HEK293 (cell line): ENCODE data around the gene MED4.

ENCODE experiments used
- CTCF ChIA-PET: fragments of 350-600 bp; formaldehyde crosslinking; extraction: SDS; loops from one replicate; lab custom pipeline; 2021; ENCODE audit warnings: antibody characterized with exemption; lab: Yijun Ruan, JAX
- POLR2A ChIA-PET: fragments of 300-600 bp; formaldehyde crosslinking; extraction: SDS; loops from one replicate; lab custom pipeline; 2020; ENCODE audit warnings: antibody characterized with exemption, inconsistent platforms; lab: Yijun Ruan, JAX
- H3K27ac ChIP-seq: fragments of 200-500 bp; sonication (Bioruptor generic); 2 replicates; pipeline ENCODE4 v1.5.1; 2014; ENCODE audit warnings: low read depth, low read length, control low read depth, inconsistent platforms; ENCODE audit errors: extremely low read depth
- H3K36me3 ChIP-seq, 2 experiments: fragments of 200-500 bp in 1 of 2; sonication (Bioruptor generic) in 1 of 2; 1 replicate in 1 of 2; 2 replicates in 1 of 2; pipeline ENCODE4 v1.5.1; 2014 to 2017; ENCODE audit warnings: inconsistent platforms in 2 of 2, low read length in 2 of 2; ENCODE audit not compliant: control insufficient read depth in 2 of 2, insufficient read depth in 1 of 2
- H3K4me1 ChIP-seq: fragments of 200-500 bp; sonication (Bioruptor generic); 2 replicates; pipeline ENCODE4 v1.5.1; 2014; ENCODE audit warnings: mild to moderate bottlenecking, low read length, inconsistent platforms; ENCODE audit not compliant: control insufficient read depth, insufficient read depth
- H3K4me3 ChIP-seq: 2 replicates; pipeline ENCODE4 v1.5.1; 2011; ENCODE audit warnings: low read depth, mild to moderate bottlenecking, control low read depth, low read length, moderate library complexity
- H3K9me3 ChIP-seq: fragments of 200-500 bp; sonication (Bioruptor generic); 2 replicates; pipeline ENCODE4 v1.5.1; 2014; ENCODE audit warnings: low read depth, low read length, inconsistent platforms; ENCODE audit not compliant: control insufficient read depth, insufficient read depth
- FEZF1 ChIP-seq: fragments of 450-650 bp; formaldehyde crosslinking; IDR thresholded peaks from 2 replicates; pipeline ENCODE4 v1.5.1; 2016; ENCODE audit warnings: missing biosample characterization, missing genetic modification characterization
- HOXD13 ChIP-seq: sonication (generic); formaldehyde crosslinking; IDR thresholded peaks from 2 replicates; pipeline ENCODE4 v1.8.0; 2022; ENCODE audit warnings: missing genetic modification reagents, borderline replicate concordance
- RBAK ChIP-seq: fragments of 450-650 bp; formaldehyde crosslinking; IDR thresholded peaks from 2 replicates; pipeline ENCODE4 v1.5.1; 2016; ENCODE audit warnings: missing biosample characterization, missing genetic modification characterization
- WT1 ChIP-seq: fragments of 450-650 bp; formaldehyde crosslinking; IDR thresholded peaks from 2 replicates; pipeline ENCODE4 v1.5.1; 2016; ENCODE audit warnings: missing biosample characterization, missing genetic modification characterization
- ZBTB20 ChIP-seq: fragments of 450-650 bp; formaldehyde crosslinking; IDR thresholded peaks from 2 replicates; pipeline ENCODE4 v1.5.1; 2016; ENCODE audit warnings: missing biosample characterization, missing genetic modification characterization
- ZBTB21 ChIP-seq: fragments of 450-650 bp; formaldehyde crosslinking; IDR thresholded peaks from 2 replicates; pipeline ENCODE4 v1.5.1; 2017; ENCODE audit warnings: missing biosample characterization, missing genetic modification characterization
- ZFHX2 ChIP-seq: fragments of 450-650 bp; formaldehyde crosslinking; conservative IDR thresholded peaks from 2 replicates; pipeline ENCODE4 v1.5.1; 2016; ENCODE audit warnings: missing biosample characterization, missing genetic modification characterization
- ZFP3 ChIP-seq: fragments of 450-650 bp; formaldehyde crosslinking; IDR thresholded peaks from 2 replicates; pipeline ENCODE4 v1.5.1; 2016; ENCODE audit warnings: low read depth, missing biosample characterization, missing genetic modification characterization
- ZNF132 ChIP-seq: fragments of 450-650 bp; formaldehyde crosslinking; IDR thresholded peaks from 2 replicates; pipeline ENCODE4 v1.5.1; 2017; ENCODE audit warnings: missing biosample characterization, missing genetic modification characterization, borderline replicate concordance
- ZNF2 ChIP-seq: fragments of 450-650 bp; formaldehyde crosslinking; IDR thresholded peaks from 2 replicates; pipeline ENCODE4 v1.5.1; 2016; ENCODE audit warnings: missing biosample characterization, missing genetic modification characterization
- ZNF24 ChIP-seq: fragments of 450-650 bp; formaldehyde crosslinking; IDR thresholded peaks from 2 replicates; pipeline ENCODE4 v1.5.1; 2016; ENCODE audit warnings: missing biosample characterization, missing genetic modification characterization
- ZNF26 ChIP-seq: fragments of 450-650 bp; formaldehyde crosslinking; IDR thresholded peaks from 2 replicates; pipeline ENCODE4 v1.5.1; 2016; ENCODE audit warnings: missing biosample characterization, missing genetic modification characterization
- ZNF335 ChIP-seq: fragments of 450-650 bp; formaldehyde crosslinking; conservative IDR thresholded peaks from 2 replicates; pipeline ENCODE4 v1.5.1; 2016; ENCODE audit warnings: missing biosample characterization, missing genetic modification characterization
- ZNF449 ChIP-seq: fragments of 450-650 bp; formaldehyde crosslinking; IDR thresholded peaks from 2 replicates; pipeline ENCODE4 v1.5.1; 2017; ENCODE audit warnings: missing biosample characterization, mild to moderate bottlenecking, missing genetic modification characterization, moderate library complexity
- ZNF501 ChIP-seq: fragments of 450-650 bp; formaldehyde crosslinking; IDR thresholded peaks from 2 replicates; pipeline ENCODE4 v1.5.1; 2016; ENCODE audit warnings: missing biosample characterization, missing genetic modification characterization
- ZNF521 ChIP-seq: fragments of 450-650 bp; formaldehyde crosslinking; IDR thresholded peaks from 2 replicates; pipeline ENCODE4 v1.5.1; 2017; ENCODE audit warnings: missing biosample characterization, mild to moderate bottlenecking, missing genetic modification characterization
- ZNF544 ChIP-seq: fragments of 450-650 bp; formaldehyde crosslinking; IDR thresholded peaks from 2 replicates; pipeline ENCODE4 v1.5.0; 2017; ENCODE audit warnings: missing biosample characterization, missing genetic modification characterization
- ZNF623 ChIP-seq: fragments of 450-650 bp; formaldehyde crosslinking; IDR thresholded peaks from 2 replicates; pipeline ENCODE4 v1.5.1; 2016; ENCODE audit warnings: missing biosample characterization, missing genetic modification characterization
- ZNF660 ChIP-seq: fragments of 450-650 bp; IDR thresholded peaks from 2 replicates; pipeline ENCODE4 v1.5.1; 2018; ENCODE audit warnings: missing biosample characterization, mild to moderate bottlenecking, missing genetic modification characterization
- ZNF704 ChIP-seq: fragments of 450-650 bp; formaldehyde crosslinking; IDR thresholded peaks from 2 replicates; pipeline ENCODE4 v1.5.1; 2016; ENCODE audit warnings: missing biosample characterization, missing genetic modification characterization
- ZNF776 ChIP-seq: fragments of 450-650 bp; formaldehyde crosslinking; IDR thresholded peaks from 2 replicates; pipeline ENCODE4 v1.5.0; 2017; ENCODE audit warnings: missing biosample characterization, missing genetic modification characterization, borderline replicate concordance
- TF ChIP-seq, protein P1 (sequence below): fragments of 450-650 bp; formaldehyde crosslinking; IDR thresholded peaks from 2 replicates; pipeline ENCODE4 v1.5.1; 2016; ENCODE audit warnings: missing biosample characterization, missing genetic modification characterization
- TF ChIP-seq, protein P2 (sequence below): fragments of 450-650 bp; formaldehyde crosslinking; IDR thresholded peaks from 2 replicates; pipeline ENCODE4 v1.5.1; 2017; ENCODE audit warnings: missing biosample characterization, missing genetic modification characterization
- TF ChIP-seq, protein P3 (sequence below): fragments of 450-650 bp; formaldehyde crosslinking; IDR thresholded peaks from 2 replicates; pipeline ENCODE4 v1.5.1; 2016; ENCODE audit warnings: missing biosample characterization, missing genetic modification characterization

MED4 gene

DNA sequence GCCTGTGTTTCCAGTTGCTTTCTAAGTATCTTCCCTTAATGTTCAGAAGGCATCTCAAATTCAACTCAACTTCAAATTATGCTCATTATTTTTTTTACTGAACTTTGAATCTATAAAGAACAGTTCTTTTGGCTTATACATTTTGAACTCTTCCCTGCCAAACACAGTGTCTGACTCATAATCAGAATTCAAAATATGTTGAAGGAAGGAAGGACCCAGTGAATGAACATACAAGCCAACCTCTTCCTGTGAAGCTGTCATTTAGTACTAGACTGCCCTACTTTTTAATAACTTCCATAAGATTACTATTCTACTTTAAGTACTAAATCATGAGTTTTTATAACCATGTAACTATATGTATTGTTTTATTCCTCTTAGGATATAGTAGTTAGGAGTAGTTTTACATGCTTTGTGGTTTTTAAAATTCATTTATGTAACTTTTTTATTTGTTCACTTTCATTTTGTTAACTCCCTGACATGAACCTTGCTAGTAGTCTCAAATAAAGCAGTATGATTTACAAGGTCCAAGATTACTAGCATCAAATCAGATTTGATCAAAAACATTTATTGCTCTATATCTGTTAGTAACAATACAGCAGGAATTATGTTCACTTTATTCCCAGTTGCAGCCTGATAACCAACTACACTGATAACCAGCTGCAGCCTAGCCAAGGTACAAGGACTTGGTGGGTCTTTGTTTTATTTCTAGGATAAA, 51.0 kb downstream of the MED4 start:
- ChIA-PET POLR2A (no interaction called here), CTCF (interaction anchor here (0.7 kb wide), 1 partner anchor 51 kb away, joined by 3 read pairs; no protein-coding TSS in a partner anchor)
- H3K9me3 ChIP-seq, result no peaks in the 10 kb centered on the region
- no peak overlapping the region for H3K27ac ChIP-seq
- H3K4me3 ChIP-seq, result no peak overlapping the region
- H3K36me3 ChIP-seq, result peaks cover 4 to 43% of the 10 kb centered on the region in 2 experiments
- TF ChIP-seq ZNF2 (no peak), ZFP3 (tag by site-specific recombination) (no peak), ZNF544 (tag by site-specific recombination) (no peak), ZBTB20 (no peak), ZNF704 (tag by site-specific recombination) (no peak), HOXD13 (no peak), ZFHX2 (tag by site-specific recombination) (no peak)
- TF ChIP-seq, protein P1, sequence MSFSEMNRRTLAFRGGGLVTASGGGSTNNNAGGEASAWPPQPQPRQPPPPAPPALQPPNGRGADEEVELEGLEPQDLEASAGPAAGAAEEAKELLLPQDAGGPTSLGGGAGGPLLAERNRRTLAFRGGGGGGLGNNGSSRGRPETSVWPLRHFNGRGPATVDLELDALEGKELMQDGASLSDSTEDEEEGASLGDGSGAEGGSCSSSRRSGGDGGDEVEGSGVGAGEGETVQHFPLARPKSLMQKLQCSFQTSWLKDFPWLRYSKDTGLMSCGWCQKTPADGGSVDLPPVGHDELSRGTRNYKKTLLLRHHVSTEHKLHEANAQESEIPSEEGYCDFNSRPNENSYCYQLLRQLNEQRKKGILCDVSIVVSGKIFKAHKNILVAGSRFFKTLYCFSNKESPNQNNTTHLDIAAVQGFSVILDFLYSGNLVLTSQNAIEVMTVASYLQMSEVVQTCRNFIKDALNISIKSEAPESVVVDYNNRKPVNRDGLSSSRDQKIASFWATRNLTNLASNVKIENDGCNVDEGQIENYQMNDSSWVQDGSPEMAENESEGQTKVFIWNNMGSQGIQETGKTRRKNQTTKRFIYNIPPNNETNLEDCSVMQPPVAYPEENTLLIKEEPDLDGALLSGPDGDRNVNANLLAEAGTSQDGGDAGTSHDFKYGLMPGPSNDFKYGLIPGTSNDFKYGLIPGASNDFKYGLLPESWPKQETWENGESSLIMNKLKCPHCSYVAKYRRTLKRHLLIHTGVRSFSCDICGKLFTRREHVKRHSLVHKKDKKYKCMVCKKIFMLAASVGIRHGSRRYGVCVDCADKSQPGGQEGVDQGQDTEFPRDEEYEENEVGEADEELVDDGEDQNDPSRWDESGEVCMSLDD, result no peak
- H3K4me1 ChIP-seq, result no peaks in the 10 kb centered on the region

DNA sequence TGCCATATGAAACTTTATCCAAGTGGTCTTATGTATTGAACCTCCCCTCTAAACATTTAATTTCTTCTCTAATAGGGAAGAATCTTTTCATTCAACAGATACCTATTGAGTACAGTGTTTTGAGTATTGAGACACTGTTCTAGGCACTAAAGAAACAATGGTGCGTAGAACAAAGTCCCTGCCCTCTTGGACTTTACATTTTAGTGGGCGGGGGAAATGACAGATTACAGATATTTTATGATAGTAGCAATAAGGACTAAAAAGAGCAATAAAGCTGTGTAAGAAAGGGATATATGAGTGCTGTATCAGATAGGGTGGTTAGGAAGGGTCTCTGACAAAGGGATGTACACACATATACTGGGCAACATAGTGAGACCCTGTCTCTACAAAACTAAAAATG, 52.0 kb downstream of the MED4 start:
- CTCF ChIA-PET, result interaction anchor here (1.2 kb wide), 1 partner anchor 51 kb away, joined by 4 read pairs; the partner anchor contains the start of gene MED4
- POLR2A ChIA-PET, result no interaction called here
- TF ChIP-seq ZNF132 (tag by site-specific recombination) (no peak), ZNF660 (tag by site-specific recombination) (no peak), ZNF449 (tag by site-specific recombination) (no peak), FEZF1 (no peak), WT1 (no peak), ZBTB21 (tag by site-specific recombination) (no peak), ZNF335 (tag by site-specific recombination) (no peak), ZNF521 (no peak), ZNF501 (tag by site-specific recombination) (no peak), ZNF24 (no peak), ZNF623 (no peak), ZNF26 (tag by site-specific recombination) (no peak), RBAK (tag by site-specific recombination) (no peak), ZNF776 (no peak)
- TF ChIP-seq, protein P2, sequence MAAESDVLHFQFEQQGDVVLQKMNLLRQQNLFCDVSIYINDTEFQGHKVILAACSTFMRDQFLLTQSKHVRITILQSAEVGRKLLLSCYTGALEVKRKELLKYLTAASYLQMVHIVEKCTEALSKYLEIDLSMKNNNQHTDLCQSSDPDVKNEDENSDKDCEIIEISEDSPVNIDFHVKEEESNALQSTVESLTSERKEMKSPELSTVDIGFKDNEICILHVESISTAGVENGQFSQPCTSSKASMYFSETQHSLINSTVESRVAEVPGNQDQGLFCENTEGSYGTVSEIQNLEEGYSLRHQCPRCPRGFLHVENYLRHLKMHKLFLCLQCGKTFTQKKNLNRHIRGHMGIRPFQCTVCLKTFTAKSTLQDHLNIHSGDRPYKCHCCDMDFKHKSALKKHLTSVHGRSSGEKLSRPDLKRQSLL (tag by site-specific recombination), result no peak
- TF ChIP-seq, protein P3, sequence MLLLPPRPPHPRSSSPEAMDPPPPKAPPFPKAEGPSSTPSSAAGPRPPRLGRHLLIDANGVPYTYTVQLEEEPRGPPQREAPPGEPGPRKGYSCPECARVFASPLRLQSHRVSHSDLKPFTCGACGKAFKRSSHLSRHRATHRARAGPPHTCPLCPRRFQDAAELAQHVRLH (tag by site-specific recombination), result no peak
- TF ChIP-seq, all 188 proteins: peak for 0
- H3K36me3 ChIP-seq, result peaks cover 4 to 33% of the 10 kb centered on the region in 2 experiments
- no peak overlapping the region for H3K27ac ChIP-seq
- H3K9me3 ChIP-seq, result no peaks in the 10 kb centered on the region
- H3K4me3 ChIP-seq, result no peak overlapping the region
- H3K4me1 ChIP-seq, result no peaks in the 10 kb centered on the region
